Stimulated activated CD8-positive, alpha-beta memory T cell treated with anti-CD3 and anti-CD28 coated beads, Interleukin-2, amount 100 ng/mL, for 1 hour (primary cell): ENCODE measurements around the gene MANSC1.
"Not testable (repeated sequence)": the region's sequence is repeated elsewhere in the genome, so short reads cannot be mapped to it uniquely, and the experiment has no call there.

ENCODE experiments used
- DNase-seq, 2 donors: peaks; one replicate each; pipeline ENCODE4 v3.0.0-alpha.2; 2020; ENCODE audit warnings: low read depth in 2 of 2

Gene MANSC1

DNA sequence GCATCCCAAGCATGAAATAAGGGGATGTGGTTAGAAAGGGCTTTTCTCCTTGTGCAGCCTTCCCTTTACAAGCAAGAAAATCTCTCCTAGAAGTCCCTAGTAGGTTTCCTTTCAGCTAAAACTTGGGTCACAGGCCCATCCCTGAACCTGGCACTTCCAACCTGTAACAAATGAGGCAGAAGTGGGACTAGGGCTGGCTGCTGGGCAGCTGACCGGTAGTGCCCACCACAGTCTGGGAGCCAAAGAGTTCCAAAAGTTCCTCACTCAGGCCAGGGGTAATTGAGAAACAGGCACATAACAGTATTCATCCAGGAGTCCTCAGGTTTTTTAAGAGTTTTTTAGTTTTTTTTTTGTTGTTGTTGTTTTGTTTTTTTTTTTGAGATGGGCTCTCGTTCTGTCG is 23.8 kb downstream of the MANSC1 start:
- DNase-seq: no peak

DNA sequence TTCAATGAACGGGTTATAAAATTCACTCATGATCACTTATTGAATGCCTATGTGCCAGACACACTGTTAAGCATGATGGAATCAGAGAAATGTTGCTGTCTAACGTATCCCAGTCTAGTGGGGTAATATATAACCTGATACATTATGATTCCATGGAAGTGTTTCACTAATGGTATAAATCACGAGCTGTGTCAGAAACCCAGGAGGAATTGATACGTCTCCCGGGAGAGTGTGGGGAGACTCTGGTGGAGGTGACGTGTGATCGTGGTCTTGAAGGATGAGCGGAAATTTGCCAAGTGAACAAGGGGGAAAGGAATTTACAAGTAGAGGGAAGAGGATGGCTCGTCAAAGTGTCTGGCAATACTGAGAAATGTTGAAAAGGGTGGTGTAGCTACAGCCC is 26.5 kb downstream of the MANSC1 start:
- no peak for DNase-seq

DNA sequence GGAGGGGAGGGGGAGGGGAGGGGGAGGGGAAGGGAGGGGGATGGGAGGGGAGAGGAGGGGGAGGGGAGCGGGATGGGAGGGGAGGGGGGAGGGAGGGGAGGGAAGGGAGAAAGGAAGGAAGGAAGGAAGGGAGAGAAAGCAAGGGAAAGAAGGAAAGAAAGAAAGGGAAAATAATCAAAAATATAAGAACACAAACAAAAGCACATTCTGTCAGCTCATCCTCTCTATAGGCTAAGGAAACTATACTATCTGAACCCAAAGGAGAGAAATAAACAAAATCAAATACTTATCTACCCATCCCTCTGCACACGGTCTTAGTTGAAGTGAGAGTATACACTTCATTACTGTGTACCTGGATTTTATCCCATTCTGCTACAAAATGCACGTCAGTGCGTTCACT is 26.9 kb downstream of the MANSC1 start:
- no peak for DNase-seq

DNA sequence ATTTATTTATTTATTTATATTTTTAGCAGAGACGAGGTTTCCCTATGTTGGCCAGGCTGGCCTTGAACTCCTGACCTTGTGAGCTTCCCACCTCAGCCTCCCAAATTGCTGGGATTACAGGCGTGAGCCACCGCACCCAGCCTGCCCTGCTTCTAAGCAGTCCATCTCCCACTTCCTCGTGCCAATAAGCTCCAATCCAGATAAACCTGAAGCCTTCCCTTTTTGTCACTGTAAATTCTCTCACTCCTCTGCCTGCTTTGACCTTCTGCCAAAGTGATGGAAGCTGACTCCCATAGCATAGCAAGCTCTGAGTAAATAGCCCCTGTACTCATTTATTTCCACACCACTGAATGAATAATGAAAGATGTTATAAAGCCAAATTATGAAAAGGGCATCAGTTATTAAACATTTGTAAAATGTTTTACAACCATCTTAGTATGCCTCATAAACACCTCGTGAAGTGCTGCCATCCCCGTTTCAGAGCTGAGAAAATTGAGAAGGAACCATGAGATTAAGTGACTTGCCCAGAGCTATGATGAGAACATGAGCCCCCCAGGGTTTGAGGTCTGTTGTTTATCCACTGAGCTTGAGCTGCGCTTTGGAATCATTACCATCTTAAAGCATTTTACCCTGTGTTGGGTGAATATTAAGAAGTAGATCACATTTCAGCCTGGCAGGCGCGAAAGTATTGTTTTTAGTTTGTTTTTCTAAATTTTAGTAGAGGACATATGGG is 30.4 kb downstream of the MANSC1 start:
- DNase-seq: no peak

DNA sequence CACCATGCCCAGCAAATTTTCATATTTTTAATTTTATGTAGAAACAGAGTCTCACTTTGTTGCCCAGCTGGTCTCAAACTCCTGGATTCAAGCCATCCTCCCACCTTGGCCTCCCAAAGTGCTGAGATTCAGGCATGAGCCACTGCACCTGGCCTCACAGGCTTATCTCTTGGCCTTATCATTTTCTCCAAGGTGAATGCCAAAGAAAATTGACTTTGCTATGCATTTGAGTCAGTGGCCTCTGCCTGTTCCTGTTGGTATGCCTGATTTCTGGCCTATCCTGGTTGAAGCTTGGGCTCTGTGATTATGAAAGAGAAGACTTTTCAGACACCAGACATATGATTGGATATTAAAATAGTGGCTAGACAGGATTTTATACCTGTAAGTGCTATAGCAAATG is 34.2 kb downstream of the MANSC1 start:
- no peak for DNase-seq

DNA sequence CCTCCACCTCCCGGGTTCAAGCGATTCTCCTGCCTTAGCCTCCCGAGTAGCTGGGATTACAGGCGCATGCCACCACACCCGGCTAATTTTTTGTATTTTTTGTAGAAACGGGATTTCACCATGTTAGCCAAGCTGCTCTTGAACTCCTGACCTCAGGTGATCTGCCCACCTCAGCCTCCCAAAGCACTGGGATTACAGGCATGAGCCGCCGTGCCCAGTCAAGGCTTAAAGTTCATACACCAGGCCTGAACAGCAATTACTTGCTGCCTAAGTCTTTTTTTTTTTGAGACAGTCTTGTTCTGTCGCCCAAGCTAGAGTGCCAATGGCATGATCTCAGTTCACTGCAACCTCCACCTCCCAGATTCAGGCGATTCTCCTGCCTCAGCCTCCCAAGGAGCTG is 39.3 kb downstream of the MANSC1 start:
- DNase-seq: not testable (repeated sequence)

DNA sequence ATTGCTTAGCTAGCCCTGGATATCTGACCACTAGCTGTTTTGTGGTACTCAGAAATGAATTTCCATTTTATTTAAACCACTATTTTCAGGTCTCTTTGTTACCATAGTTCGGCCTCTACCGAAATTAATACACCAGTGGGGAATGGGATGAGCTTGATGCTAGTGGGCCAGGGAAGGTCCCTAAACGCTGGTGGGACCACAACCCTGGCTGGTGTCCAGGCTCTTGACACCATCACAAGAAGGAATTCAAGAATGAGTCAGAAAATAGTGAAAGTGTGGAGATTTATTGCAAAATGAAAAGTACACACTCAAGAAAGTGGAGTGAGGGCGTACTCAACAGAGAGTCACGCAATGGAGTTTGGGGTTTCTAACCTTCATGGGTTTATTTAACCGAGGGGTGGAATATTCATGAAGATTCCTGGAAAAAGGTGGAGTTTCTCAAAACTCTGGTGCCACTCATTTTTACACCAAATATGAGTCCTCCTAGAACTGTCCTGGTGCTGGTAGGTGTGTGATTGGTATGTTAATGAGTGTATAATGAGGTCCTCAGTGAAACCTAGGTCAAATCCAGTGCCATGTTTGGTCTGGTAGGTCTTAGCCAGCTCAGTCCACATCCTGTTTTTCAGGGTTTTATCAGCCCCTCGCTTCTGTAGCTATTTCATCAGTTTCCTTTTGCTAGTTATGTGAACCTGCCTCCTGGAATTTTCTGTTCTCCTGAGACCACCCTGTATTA is 44.3 kb downstream of the MANSC1 start:
- no peak for DNase-seq

DNA sequence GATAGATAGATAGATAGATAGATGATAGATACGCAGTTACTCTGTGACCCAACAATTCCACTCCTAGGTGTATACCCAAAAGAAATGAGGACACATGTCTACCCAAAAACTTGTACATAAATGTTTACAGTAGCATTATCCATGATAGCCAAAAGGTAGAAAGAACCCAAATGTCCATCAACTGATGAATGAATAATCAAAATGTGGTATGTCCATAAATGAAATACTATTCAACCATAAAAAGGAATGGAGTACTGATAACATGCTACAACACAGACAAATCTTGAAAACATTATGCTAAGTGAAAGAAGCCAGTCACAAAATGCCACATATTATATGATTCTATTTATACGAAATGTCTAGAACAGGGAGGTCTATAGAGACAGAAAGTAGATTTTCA is 47.1 kb downstream of the MANSC1 start:
- no peak for DNase-seq

DNA sequence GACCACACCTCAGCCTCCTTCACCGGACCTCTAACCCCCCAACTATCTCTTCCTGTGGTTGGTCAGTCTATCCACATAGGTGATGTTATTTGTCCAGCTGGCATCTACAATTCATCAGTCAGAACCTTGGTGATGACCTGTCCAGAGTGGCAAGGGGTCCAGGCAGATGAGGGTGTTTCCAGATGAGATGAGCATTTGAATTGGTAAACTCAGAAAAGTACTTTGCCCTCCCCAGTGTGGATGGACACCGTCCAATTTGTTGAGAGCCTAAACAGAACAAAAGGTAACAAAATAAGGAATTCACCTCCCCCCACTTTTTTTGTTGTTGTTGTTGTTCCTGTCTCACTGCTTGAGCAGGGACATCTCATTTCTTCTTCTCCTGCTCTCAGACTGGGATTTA is 48.9 kb downstream of the MANSC1 start:
- no peak for DNase-seq

DNA sequence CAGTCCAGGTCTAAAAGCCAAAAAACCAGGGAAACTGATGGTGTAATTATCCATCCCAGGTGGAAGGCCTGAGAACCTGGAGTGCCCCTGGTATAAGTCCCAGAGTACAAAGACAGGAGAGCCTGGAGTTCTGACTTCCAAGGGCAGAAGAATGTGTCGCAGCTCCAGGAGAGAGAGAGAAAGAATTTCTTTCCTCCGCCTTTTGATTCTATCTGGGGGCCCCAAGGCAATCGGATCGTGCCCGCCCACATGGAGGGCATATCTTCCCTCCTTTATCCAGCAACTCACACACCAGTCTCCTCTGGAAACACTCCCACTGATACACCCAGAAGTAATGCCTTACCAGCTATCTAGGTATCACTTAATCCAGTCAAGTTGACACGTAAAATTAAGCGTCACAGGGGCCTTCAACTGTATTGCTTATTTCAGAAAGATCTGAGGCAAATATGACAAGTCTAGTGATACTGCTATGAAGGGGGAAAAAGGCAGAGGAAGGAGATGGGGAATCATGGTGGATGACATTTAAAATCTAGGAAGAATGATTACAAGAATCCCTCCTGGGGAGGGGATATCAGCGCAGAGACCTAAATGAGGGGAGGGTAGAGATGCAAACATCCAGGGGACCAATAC is 52.7 kb downstream of the MANSC1 start:
- no peak for DNase-seq

DNA sequence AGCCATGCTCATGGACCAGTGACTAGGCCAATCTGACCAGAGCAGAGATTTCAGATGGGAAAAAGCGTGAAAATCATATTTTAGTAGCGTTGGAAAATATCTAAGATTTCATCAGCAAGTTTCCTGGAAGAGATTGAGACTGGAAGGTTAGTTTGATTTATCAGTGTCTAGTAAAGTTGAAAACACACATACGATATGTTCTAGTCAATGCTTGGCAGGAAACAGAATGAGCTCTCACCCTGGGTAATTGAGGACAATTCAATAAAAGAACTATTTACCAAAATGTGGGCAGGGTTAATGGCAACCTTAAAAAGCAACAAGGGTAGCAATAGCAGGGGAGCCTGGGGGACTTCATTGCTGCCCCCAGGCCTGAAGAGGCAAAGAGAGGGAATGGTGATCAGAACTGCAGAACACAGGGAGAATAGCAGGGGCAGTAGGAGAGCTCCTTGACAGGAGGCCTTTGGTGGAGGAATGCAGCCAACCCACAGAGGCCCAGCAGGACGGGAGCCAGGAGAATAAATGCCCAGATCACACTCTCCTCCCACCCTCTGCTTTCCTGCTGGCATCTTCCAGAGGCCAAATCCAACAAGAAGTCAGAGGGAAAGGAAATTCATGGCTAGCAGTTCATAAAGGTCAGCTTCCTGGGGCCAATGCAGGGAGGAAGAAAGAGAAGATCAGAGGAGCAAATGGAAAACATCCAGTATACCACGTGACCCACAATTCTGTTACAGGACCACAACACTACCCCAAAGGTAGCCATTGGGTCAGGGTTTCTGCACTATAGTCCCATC is 55.6 kb downstream of the MANSC1 start:
- DNase-seq: no peak

DNA sequence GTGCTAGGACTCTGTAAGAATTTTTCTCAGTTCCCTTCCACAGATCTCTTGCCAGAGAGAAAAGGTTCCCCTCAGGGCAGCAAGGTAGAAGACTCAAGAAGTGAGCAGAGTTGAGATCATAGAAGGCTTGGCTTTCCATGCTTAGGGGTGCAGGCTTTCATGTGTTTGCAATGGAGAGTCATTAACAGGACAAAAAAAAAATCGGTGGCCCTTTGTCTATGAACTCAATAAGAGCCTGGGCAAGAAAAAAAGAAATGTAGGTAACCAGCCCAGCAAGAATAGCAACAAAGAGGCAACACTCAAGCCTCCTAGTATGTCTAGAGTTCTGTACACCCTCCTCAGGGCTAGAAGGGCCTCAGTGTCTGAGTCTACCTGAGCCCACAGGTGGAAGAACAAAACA is 59.8 kb downstream of the MANSC1 start:
- no peak for DNase-seq

DNA sequence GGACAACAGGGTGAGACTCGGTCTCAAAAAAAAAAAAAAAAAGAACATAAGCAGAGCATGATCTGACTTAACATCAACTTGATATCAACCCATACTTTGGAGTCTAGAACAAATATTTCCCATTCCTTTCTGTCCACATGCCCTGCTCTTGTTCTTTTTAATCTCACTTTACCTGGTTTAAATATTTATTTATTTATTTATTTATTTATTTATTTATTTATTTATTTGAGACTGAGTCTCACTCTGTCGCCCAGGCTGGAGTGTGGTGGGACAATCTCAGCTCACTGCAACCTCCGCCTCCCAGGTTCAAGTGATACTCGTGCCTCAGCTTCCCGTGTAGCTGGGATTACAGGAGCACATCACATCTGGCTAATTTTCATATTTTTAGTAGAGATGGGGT is 63.6 kb downstream of the MANSC1 start:
- DNase-seq: no peak

DNA sequence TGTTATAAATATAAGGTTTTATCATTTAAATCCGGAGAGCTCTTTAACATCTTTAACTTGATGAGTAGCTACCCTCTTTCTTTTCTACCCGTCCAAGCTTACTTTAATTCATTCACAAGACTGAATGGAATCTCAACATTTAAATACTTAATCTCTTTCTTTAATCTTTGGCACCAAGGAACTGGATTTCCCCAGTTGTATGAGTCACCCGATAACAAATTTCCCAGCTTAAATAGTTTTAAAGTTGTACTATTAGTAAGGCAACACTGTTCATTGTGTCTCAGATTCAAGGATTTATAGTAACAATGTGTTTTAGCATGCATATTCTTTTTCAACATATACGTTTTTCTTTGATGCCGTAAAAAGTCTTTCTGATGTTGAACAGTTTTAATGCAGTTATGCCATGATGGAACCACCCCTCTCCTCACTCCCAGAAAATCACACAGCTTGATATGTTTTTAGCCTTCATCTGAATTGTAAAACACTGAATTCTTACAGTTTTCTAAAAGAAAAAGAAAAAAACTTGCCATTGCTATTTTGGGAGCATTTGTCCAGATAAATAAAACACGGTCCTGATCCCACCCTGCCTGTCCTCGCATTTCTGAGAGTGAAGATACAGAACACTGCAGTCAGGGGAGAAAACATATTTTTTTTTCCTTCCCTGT is 67.1 kb downstream of the MANSC1 start:
- no peak for DNase-seq

DNA sequence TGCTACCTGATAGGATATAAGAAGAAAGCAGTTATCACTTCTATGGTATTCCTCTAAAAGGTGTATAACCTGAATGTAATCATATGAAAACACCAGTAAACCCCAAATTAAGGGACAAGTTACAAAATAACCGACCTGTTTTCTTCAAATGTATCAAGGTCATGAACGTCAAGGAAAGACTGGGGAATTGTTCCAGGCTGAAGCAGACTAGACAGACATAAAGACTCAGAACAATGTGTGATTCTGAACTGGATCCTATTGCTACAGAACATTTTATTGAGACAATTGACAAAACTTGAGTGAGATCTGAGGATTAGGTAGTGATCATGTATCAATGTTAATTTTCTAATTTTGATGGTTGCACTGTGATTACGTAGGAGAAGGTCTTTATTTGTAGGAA is 67.8 kb downstream of the MANSC1 start:
- no peak for DNase-seq

DNA sequence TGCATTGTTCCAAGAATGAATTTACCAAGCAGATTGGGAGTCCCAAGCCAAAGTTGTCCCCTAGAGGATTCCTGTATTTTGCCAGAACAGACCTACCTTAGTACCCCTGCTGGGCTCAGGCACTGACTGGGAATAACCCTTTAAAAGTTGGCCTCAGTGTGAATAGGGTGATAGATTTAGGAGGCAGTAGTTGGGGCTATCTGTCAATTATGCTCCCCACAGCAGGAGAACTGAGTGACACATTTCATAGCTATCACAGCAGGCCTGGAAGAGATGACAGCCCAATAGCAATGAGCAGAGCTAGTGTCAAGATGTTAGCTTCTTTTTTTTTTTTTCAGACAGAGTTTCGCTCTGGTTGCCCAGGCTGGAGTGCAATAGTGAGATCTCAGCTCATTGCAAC is 68.9 kb downstream of the MANSC1 start:
- no peak for DNase-seq

DNA sequence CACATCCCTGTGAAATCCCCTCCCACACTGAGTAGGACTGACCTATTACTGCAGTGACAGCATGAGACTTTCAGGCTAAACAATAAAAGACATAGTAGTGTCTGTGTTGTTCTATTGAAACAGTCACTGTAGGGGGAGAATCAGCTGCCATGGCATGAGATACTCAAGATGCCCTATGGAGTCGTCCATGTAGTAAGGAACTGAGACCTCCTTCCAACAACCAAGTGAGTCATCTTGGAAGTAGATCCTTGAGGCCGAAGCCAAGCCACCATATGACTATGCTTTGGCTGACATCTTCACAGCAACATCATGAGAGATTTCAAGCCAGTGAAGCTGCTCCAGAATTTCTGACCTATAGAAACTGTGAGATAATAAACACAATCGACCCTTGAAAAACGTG is 71.1 kb downstream of the MANSC1 start:
- DNase-seq: no peak
